ENCODE results near the gene MUC5AC. TPM values are rescaled to one million over a fixed set of nuclear protein-coding genes. Genes with fewer than 3 reads are reported as not detected.

The MUC5AC gene
- total RNA-seq, 2 experiments from 2014 or later: not detected

DNA sequence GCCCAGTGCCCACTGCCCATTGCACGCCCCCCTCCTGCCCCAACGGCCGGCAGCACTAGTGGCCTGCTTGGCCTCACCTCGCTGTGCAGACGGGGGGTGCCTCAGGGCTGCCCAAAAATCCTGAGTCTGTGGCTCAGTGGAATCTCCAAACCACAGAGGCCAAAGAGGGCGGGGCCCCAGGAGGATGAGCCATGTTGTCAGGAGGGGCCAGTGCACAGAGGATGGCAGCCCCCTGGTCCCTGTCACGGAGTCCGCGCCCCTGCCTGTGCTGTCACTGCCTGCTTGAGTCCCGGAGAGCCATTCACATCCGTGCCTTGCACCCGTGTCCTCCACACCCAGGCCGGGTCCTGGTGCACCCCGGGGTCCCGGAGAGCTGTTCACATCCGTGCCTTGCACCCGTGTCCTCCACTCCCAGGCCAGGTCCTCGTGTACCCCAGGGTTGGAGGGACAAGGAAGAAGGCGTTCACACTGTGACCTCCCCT lies 36.4 kb upstream of the MUC5AC start:
- CTCF ChIA-PET: no interaction called here
- no peak for DNase-seq
- no peak overlapping the region for H3K27ac Mint-ChIP-seq
- no peak for TF ChIP-seq CTCF (IDR thresholded peaks at IDR 0.05)
- H3K27me3 ChIP-seq (ENCODE audit: control insufficient read depth in 1 of 2, insufficient read depth in 2 of 2, low read length in 2 of 2): no peaks in the 10 kb centered on the region
- no peak for ATAC-seq (ENCODE audit: poor library complexity)
- H3K4me3 Mint-ChIP-seq: no peak overlapping the region
- H3K36me3 Mint-ChIP-seq (ENCODE audit: low read depth): no peaks in the 10 kb centered on the region
- no peak overlapping the region for H3K4me3 ChIP-seq (ENCODE audit: low read length)
- no peaks in the 10 kb centered on the region for H3K4me1 Mint-ChIP-seq (ENCODE audit: low read depth)
- H3K4me1 ChIP-seq (ENCODE audit: insufficient read depth, low read length): no peaks in the 10 kb centered on the region
- H3K27ac ChIP-seq (ENCODE audit: low read depth in 1 of 2, low read length in 2 of 2): no peak overlapping the region
- POLR2A ChIA-PET: no interaction called here
- peaks cover 11% of the 10 kb centered on the region for H3K27me3 Mint-ChIP-seq
- H3K9me3 ChIP-seq (ENCODE audit: control insufficient read depth in 1 of 2, insufficient read depth in 1 of 2, low read length in 2 of 2): peaks cover 0 to 18% of the 10 kb centered on the region in 2 experiments
- intact Hi-C loops (cut with DNase I, micrococcal nuclease): no loop called here
- no peaks in the 10 kb centered on the region for H3K36me3 ChIP-seq (ENCODE audit: insufficient read depth, low read length)
- H3K9me3 Mint-ChIP-seq: peaks cover 4% of the 10 kb centered on the region

- no peaks in the 10 kb centered on the region for H3K4me1 ChIP-seq (ENCODE audit: insufficient read depth, low read length)
- no peaks in the 10 kb centered on the region for H3K36me3 Mint-ChIP-seq (ENCODE audit: low read depth)
These were observed 35.7 kb upstream of the MUC5AC start for GRCh38 chr11:1121813-1122663.

GRCh38 chr11:1122664-1123002 lies 35.1 kb upstream of the MUC5AC start:
- H3K27ac Mint-ChIP-seq: no peak overlapping the region
- H3K4me1 Mint-ChIP-seq (ENCODE audit: low read depth): no peaks in the 10 kb centered on the region
- H3K9me3 Mint-ChIP-seq: peaks cover 4% of the 10 kb centered on the region
- Histone ChIP-seq H3K27me3 (ENCODE audit: control insufficient read depth in 1 of 2, insufficient read depth in 2 of 2, low read length in 2 of 2) (no peaks in the 10 kb centered on the region), H3K36me3 (ENCODE audit: insufficient read depth, low read length) (no peaks in the 10 kb centered on the region), H3K4me1 (ENCODE audit: insufficient read depth, low read length) (no peaks in the 10 kb centered on the region), H3K27ac (ENCODE audit: low read depth in 1 of 2, low read length in 2 of 2) (no peak overlapping the region), H3K4me3 (ENCODE audit: low read length) (no peak overlapping the region), H3K9me3 (ENCODE audit: control insufficient read depth in 1 of 2, insufficient read depth in 1 of 2, low read length in 2 of 2) (peaks cover 0 to 24% of the 10 kb centered on the region in 2 experiments)
- H3K27me3 Mint-ChIP-seq: peaks cover 11% of the 10 kb centered on the region
- no peak for TF ChIP-seq CTCF (IDR thresholded peaks at IDR 0.05)
- H3K36me3 Mint-ChIP-seq (ENCODE audit: low read depth): no peaks in the 10 kb centered on the region
- ChIA-PET CTCF (no interaction called here), POLR2A (no interaction called here)
- H3K4me3 Mint-ChIP-seq: no peak overlapping the region
- peak in 1 of 14 experiments; percentile 3 for DNase-seq
- ATAC-seq (ENCODE audit: poor library complexity): no peak
- intact Hi-C loops (cut with DNase I, micrococcal nuclease): no loop called here

More at GRCh38 chr11:1121813-1122663, 35.7 kb upstream of the MUC5AC start:
- no peak for TF ChIP-seq CTCF (IDR thresholded peaks at IDR 0.05)
- Mint-ChIP-seq H3K27me3 (peaks cover 11% of the 10 kb centered on the region), H3K4me1 (ENCODE audit: low read depth) (no peaks in the 10 kb centered on the region), H3K27ac (no peak overlapping the region), H3K4me3 (no peak overlapping the region), H3K9me3 (peaks cover 4% of the 10 kb centered on the region)
- Histone ChIP-seq H3K27me3 (ENCODE audit: control insufficient read depth in 1 of 2, insufficient read depth in 2 of 2, low read length in 2 of 2) (no peaks in the 10 kb centered on the region), H3K27ac (ENCODE audit: low read depth in 1 of 2, low read length in 2 of 2) (no peak overlapping the region), H3K36me3 (ENCODE audit: insufficient read depth, low read length) (no peaks in the 10 kb centered on the region), H3K9me3 (ENCODE audit: control insufficient read depth in 1 of 2, insufficient read depth in 1 of 2, low read length in 2 of 2) (peaks cover 0 to 22% of the 10 kb centered on the region in 2 experiments), H3K4me3 (ENCODE audit: low read length) (no peak overlapping the region)
- ATAC-seq (ENCODE audit: poor library complexity) (no peak), DNase-seq (peak in 1 of 14 experiments; percentile 11)
- ChIA-PET CTCF (no interaction called here), POLR2A (no interaction called here)
- intact Hi-C loops (cut with DNase I, micrococcal nuclease): no loop called here
